Endothelial cell of umbilical vein (primary cell): ENCODE results near the gene NEU2.
A peak's percentile ranks its signal among the peaks of the same experiment; 100 is the strongest.

Experiments
- CTCF ChIP-seq, 2 donors: IDR thresholded peaks; 1 replicate in 1 of 2; 2 replicates in 1 of 2; pipeline ENCODE4 v1.5.1; 2011; ENCODE audit warnings: low read length in 2 of 2, mild to moderate bottlenecking in 2 of 2, moderate library complexity in 2 of 2, control low read depth in 1 of 2, inconsistent platforms in 1 of 2, low read depth in 1 of 2; ENCODE audit not compliant: insufficient read depth in 1 of 2; ENCODE audit errors: extremely low read depth in 1 of 2
- POLR2AphosphoS5 ChIP-seq: IDR thresholded peaks from 2 replicates; pipeline ENCODE4 v1.6.1; 2012; ENCODE audit warnings: low read depth, mild to moderate bottlenecking, control low read depth, low read length, moderate library complexity; ENCODE audit not compliant: insufficient read depth

- peak; percentile 95 to 98 for TF ChIP-seq CTCF (IDR thresholded peaks at IDR 0.05; ENCODE audit: extremely low read depth in 1 of 2, insufficient read depth in 1 of 2, low read depth in 1 of 2, low read length in 2 of 2)
- TF ChIP-seq POLR2AphosphoS5, result no peak
These were observed 21.7 kb downstream of the NEU2 start for GRCh38 chr2:233053928-233054784.
